ENCODE data around the gene NHERF2. TPM values are rescaled to one million over a fixed set of nuclear protein-coding genes. Genes with fewer than 3 reads are reported as not detected.

The NHERF2 gene
- total RNA-seq, 2 experiments from 2014 or later: 1.9 to 2.0 TPM

- no peaks in the 10 kb centered on the region for H3K36me3 ChIP-seq (ENCODE audit: insufficient read depth, low read length)
- ChIA-PET POLR2A (interaction anchor here (1.4 to 3.0 kb wide), 2 partner anchors 54 to 129 kb away, joined by 3 to 13 read pairs; partner anchors contain the start of genes TBL3 and TRAF7), CTCF (interaction anchor here (1.2 to 1.4 kb wide), 2 partner anchors 22 to 115 kb away, joined by 3 to 4 read pairs; no protein-coding TSS in a partner anchor)
- DNase-seq (no peak), ATAC-seq (ENCODE audit: poor library complexity) (no peak)
- no peak overlapping the region for H3K27ac ChIP-seq (ENCODE audit: low read depth in 1 of 2, low read length in 2 of 2)
- Mint-ChIP-seq H3K9me3 (no peaks in the 10 kb centered on the region), H3K27ac (no peak overlapping the region), H3K36me3 (ENCODE audit: low read depth) (no peaks in the 10 kb centered on the region), H3K4me1 (ENCODE audit: low read depth) (peaks cover 19% of the 10 kb centered on the region), H3K4me3 (peak overlapping the region; percentile 42), H3K27me3 (peaks cover 17% of the 10 kb centered on the region)
- no peak overlapping the region for H3K4me3 ChIP-seq (ENCODE audit: low read length)
- intact Hi-C loops (cut with DNase I, micrococcal nuclease): loop anchor here in 1 of 2 experiments (5.0 to 10.0 kb wide), 2 partner anchors 229 to 461 kb away; partner anchors contain the start of gene ECI1
- H3K4me1 ChIP-seq (ENCODE audit: insufficient read depth, low read length): peaks cover 36% of the 10 kb centered on the region
- H3K27me3 ChIP-seq (ENCODE audit: control insufficient read depth in 1 of 2, insufficient read depth in 2 of 2, low read length in 2 of 2): peaks cover 9 to 14% of the 10 kb centered on the region in 2 experiments
- no peak for TF ChIP-seq CTCF (IDR thresholded peaks at IDR 0.05)
- no peaks in the 10 kb centered on the region for H3K9me3 ChIP-seq (ENCODE audit: control insufficient read depth in 1 of 2, insufficient read depth in 1 of 2, low read length in 2 of 2)
Measured at GRCh38 chr16:2025878-2026460, 733 bp upstream of the NHERF2 start.

- DNase-seq (peak in 4 of 14 experiments; percentile 18 to 55 (median 36)), ATAC-seq (ENCODE audit: poor library complexity) (peak; percentile 7)
- H3K27me3 Mint-ChIP-seq: peaks cover 12% of the 10 kb centered on the region
- Histone ChIP-seq H3K4me3 (ENCODE audit: low read length) (peak overlapping the region; percentile 33), H3K9me3 (ENCODE audit: control insufficient read depth in 1 of 2, insufficient read depth in 1 of 2, low read length in 2 of 2) (no peaks in the 10 kb centered on the region), H3K4me1 (ENCODE audit: insufficient read depth, low read length) (peaks cover 36% of the 10 kb centered on the region), H3K36me3 (ENCODE audit: insufficient read depth, low read length) (no peaks in the 10 kb centered on the region), H3K27ac (ENCODE audit: low read depth in 1 of 2, low read length in 2 of 2) (no peak overlapping the region), H3K27me3 (ENCODE audit: control insufficient read depth in 1 of 2, insufficient read depth in 2 of 2, low read length in 2 of 2) (peaks cover 2 to 5% of the 10 kb centered on the region in 2 experiments)
- H3K36me3 Mint-ChIP-seq (ENCODE audit: low read depth): no peaks in the 10 kb centered on the region
- no peaks in the 10 kb centered on the region for H3K9me3 Mint-ChIP-seq
- CTCF ChIA-PET: interaction anchor here (2.3 kb wide), 1 partner anchor 113 kb away, joined by 8 read pairs; no protein-coding TSS in a partner anchor
- intact Hi-C loops (cut with DNase I, micrococcal nuclease): loop anchor here in 1 of 2 experiments (5.0 to 10.0 kb wide), 2 partner anchors 227 to 460 kb away; partner anchors contain the start of gene ECI1
- no peak for TF ChIP-seq CTCF (IDR thresholded peaks at IDR 0.05)
- H3K4me3 Mint-ChIP-seq: peak overlapping the region; percentile 80
- POLR2A ChIA-PET: interaction anchor here (0.7 to 3.0 kb wide), 4 partner anchors 20 to 188 kb away, joined by 3 to 13 read pairs (median 3); partner anchors contain the start of genes NTHL1, PGP and TRAF7
- no peak overlapping the region for H3K27ac Mint-ChIP-seq
- H3K4me1 Mint-ChIP-seq (ENCODE audit: low read depth): peaks cover 19% of the 10 kb centered on the region
Measured at GRCh38 chr16:2027024-2028010, 615 bp downstream of the NHERF2 start.

GRCh38 chr16:2028146-2028545 lies 1.4 kb downstream of the NHERF2 start:
- H3K4me1 ChIP-seq (ENCODE audit: insufficient read depth, low read length): peaks cover 29% of the 10 kb centered on the region
- H3K27me3 ChIP-seq (ENCODE audit: control insufficient read depth in 1 of 2, insufficient read depth in 2 of 2, low read length in 2 of 2): peaks cover 0 to 2% of the 10 kb centered on the region in 2 experiments
- intact Hi-C loops (cut with DNase I, micrococcal nuclease): loop anchor here in 1 of 2 experiments (5.0 to 10.0 kb wide), 2 partner anchors 227 to 459 kb away; partner anchors contain the start of gene ECI1
- DNase-seq (no peak), ATAC-seq (ENCODE audit: poor library complexity) (no peak)
- H3K4me3 ChIP-seq (ENCODE audit: low read length): no peak overlapping the region
- Mint-ChIP-seq H3K9me3 (no peaks in the 10 kb centered on the region), H3K36me3 (ENCODE audit: low read depth) (no peaks in the 10 kb centered on the region), H3K27me3 (peaks cover 4% of the 10 kb centered on the region), H3K4me1 (ENCODE audit: low read depth) (peaks cover 15% of the 10 kb centered on the region), H3K4me3 (peak overlapping the region; percentile 80), H3K27ac (no peak overlapping the region)
- POLR2A ChIA-PET: interaction anchor here (1.5 kb wide), 1 partner anchor 187 kb away, joined by 3 read pairs; the partner anchor contains the start of gene PGP
- TF ChIP-seq CTCF (IDR thresholded peaks at IDR 0.05): no peak
- H3K27ac ChIP-seq (ENCODE audit: low read depth in 1 of 2, low read length in 2 of 2): no peak overlapping the region
- CTCF ChIA-PET: interaction anchor here (2.3 kb wide), 1 partner anchor 112 kb away, joined by 8 read pairs; no protein-coding TSS in a partner anchor
- no peaks in the 10 kb centered on the region for H3K36me3 ChIP-seq (ENCODE audit: insufficient read depth, low read length)
- H3K9me3 ChIP-seq (ENCODE audit: control insufficient read depth in 1 of 2, insufficient read depth in 1 of 2, low read length in 2 of 2): no peaks in the 10 kb centered on the region

All from CD4-positive, alpha-beta T cell (primary cell).